GM18870 (cell line): ENCODE measurements around the gene ZNF22.

ENCODE experiments used
- ATAC-seq: cut with Tn5 transposase; IDR thresholded peaks from one replicate; pipeline ENCODE4 v1.9.1; 2021; ENCODE audit warnings: moderate library complexity; ENCODE audit not compliant: unreplicated experiment

The ZNF22 gene

GRCh38 chr10:44975431-44976331 lies 25.0 kb upstream of the ZNF22 start:
- ATAC-seq, result no peak

- no peak for ATAC-seq
These were observed 24.1 kb upstream of the ZNF22 start for GRCh38 chr10:44976352-44977198.

GRCh38 chr10:44977287-44978212 lies 23.2 kb upstream of the ZNF22 start:
- no peak for ATAC-seq

- ATAC-seq, result no peak
These were observed 22.5 kb upstream of the ZNF22 start for GRCh38 chr10:44978213-44978569.

GRCh38 chr10:44978570-44979280 lies 22.0 kb upstream of the ZNF22 start, which contains the start of gene DEPP1:
Gene DEPP1, minus strand, starts transcription at chr10:44978809. Its CDS starts 779 bp downstream, at chr10:44978030.
- ATAC-seq, result peak; percentile 38

- ATAC-seq, result no peak
These were observed 21.2 kb upstream of the ZNF22 start for GRCh38 chr10:44979281-44980191.

GRCh38 chr10:44980309-44981171 lies 20.2 kb upstream of the ZNF22 start:
- no peak for ATAC-seq

- ATAC-seq, result peak; percentile 58
These were observed 19.3 kb upstream of the ZNF22 start for GRCh38 chr10:44981172-44982113.

- no peak for ATAC-seq
These were observed 18.6 kb upstream of the ZNF22 start for GRCh38 chr10:44982114-44982460.

GRCh38 chr10:44982496-44982895 lies 18.2 kb upstream of the ZNF22 start:
- ATAC-seq, result no peak

GRCh38 chr10:44983066-44983894 lies 17.4 kb upstream of the ZNF22 start:
- no peak for ATAC-seq

GRCh38 chr10:44983895-44984278 lies 16.8 kb upstream of the ZNF22 start:
- ATAC-seq, result no peak

GRCh38 chr10:44984671-44985101 lies 16.0 kb upstream of the ZNF22 start:
- ATAC-seq, result no peak

GRCh38 chr10:44985175-44985681 lies 15.5 kb upstream of the ZNF22 start:
- no peak for ATAC-seq

- ATAC-seq, result no peak
These were observed 14.5 kb upstream of the ZNF22 start for GRCh38 chr10:44986179-44986578.

- ATAC-seq, result no peak
These were observed 14.1 kb upstream of the ZNF22 start for GRCh38 chr10:44986670-44987069.
